Sciatic nerve (tissue), 2 donors: ENCODE results near the gene RTTN. TPM values are rescaled to one million over a fixed set of nuclear protein-coding genes. Genes with fewer than 3 reads are reported as not detected.
A peak's percentile ranks its signal among the peaks of the same experiment; 100 is the strongest.

Experiments
- ATAC-seq: fragments of 200-7000 bp; cut with Tn5 transposase; one replicate; pipeline ENCODE4 v1.9.1; 2020; ENCODE audit warnings: mild to moderate bottlenecking, moderate library complexity
- DNase-seq: peaks from one replicate; pipeline ENCODE4 v3.0.0-alpha.2; 2020; ENCODE audit warnings: low spot score
- intact Hi-C: fragments of 100-400 bp; cut with DNase I; formaldehyde crosslinking; loops from one replicate; pipeline ENCODE4 v1.14.2; 2022
- total RNA-seq: library from RNA; stranded (reverse); fragmentation: NEBNext Ultra II Directional; extraction: Animal tissue kit (Norgen Biotek cat#: 25700); gene quantifications from one replicate; pipeline ENCODE4 v1.2.1, GENCODE V29; 2021
- donor health status: DM: no; HTN: no; CAD: no.
- donor health status: DM: no; HTN: no; CAD: no.

The RTTN gene
- total RNA-seq, 1 donor from 2014 or later, result 25.3 TPM

DNA sequence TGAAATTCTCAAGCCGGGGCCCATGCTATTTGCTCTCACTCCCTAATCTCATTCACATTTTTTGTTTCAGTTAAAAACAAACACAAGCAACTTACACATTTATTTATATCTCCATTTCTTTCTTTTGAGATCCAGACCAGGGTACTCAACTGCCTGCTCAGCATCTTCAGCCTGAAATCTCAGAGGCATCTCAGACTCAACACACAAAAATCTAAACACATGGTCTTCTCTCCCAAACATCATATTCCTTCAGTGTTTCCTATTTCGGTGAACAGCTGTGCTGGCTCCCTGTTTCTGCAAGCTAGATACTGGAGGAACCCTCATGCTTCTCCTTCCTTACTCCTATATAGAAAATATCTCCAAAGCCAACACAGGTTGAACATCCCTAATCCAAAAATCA, 11.3 kb upstream of the RTTN start:
- intact Hi-C loops, result loop anchor here (5.0 kb wide), 1 partner anchor 364 kb away; no protein-coding TSS in a partner anchor
- ATAC-seq (no peak), DNase-seq (no peak)

GRCh38 chr18:70207181-70207580, 1.7 kb upstream of the RTTN start:
- no peak for DNase-seq
- ATAC-seq, result no peak
- intact Hi-C loops, result no loop called here

DNA sequence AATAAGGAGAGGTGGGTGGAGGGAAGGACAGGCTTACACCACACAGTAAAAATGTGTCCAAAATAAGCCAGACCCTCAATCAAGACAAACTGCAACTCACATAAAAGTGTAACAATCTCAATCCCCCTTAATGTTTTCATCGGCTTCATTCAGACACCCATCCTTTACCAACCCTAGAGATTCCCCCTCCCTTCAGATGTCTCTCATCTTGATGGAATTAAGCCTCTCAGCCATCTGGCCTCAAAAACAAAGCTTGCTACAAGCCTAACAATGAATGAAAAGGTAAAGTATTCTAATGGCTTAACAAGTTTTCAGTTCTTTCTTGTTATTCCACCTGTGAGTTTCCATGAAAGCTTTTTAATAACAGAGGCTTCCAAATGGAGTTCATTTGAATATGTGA, 5.2 kb downstream of the RTTN start:
- intact Hi-C loops, result no loop called here
- ATAC-seq (no peak), DNase-seq (no peak)

- ATAC-seq (no peak), DNase-seq (no peak)
- intact Hi-C loops, result loop anchor here (5.0 kb wide), 1 partner anchor 234 kb away; no protein-coding TSS in a partner anchor
Measured at GRCh38 chr18:70197844-70198243, 7.6 kb downstream of the RTTN start.

DNA sequence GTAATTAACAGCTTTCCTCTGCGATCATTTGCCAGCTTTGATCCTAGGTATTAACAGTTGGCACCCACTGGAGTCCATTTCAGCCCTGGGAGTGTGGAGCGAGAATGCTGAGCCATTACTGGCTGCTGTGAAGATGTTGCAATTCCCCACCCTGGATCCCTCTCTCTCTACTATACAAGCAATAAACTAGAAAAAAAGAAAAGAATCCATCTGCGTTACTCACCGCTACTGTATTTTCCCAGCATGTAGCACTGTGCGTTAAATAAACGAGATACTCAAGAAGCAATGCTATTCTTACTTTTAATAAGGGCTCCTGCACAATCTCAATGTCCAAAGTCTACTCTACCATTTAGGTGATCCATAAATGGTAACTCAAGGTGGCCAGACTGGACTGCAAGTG, 8.5 kb downstream of the RTTN start:
- DNase-seq (no peak), ATAC-seq (no peak)
- intact Hi-C loops, result loop anchor here (5.0 kb wide), 1 partner anchor 235 kb away; no protein-coding TSS in a partner anchor

- ATAC-seq (peak; percentile 30), DNase-seq (no peak)
- intact Hi-C loops, result loop anchor here (5.0 kb wide), 1 partner anchor 236 kb away; no protein-coding TSS in a partner anchor
Measured at GRCh38 chr18:70195852-70196434, 9.5 kb downstream of the RTTN start.

- intact Hi-C loops, result loop anchor here (5.0 kb wide), 1 partner anchor 237 kb away; no protein-coding TSS in a partner anchor
Measured at GRCh38 chr18:70195014-70195614, 10.4 kb downstream of the RTTN start.

GRCh38 chr18:70194227-70194890, 11.1 kb downstream of the RTTN start:
- ATAC-seq, result no peak
- no peak for DNase-seq
- intact Hi-C loops, result no loop called here

More at GRCh38 chr18:70195014-70195614, 10.4 kb downstream of the RTTN start:
- ATAC-seq (no peak), DNase-seq (no peak)

DNA sequence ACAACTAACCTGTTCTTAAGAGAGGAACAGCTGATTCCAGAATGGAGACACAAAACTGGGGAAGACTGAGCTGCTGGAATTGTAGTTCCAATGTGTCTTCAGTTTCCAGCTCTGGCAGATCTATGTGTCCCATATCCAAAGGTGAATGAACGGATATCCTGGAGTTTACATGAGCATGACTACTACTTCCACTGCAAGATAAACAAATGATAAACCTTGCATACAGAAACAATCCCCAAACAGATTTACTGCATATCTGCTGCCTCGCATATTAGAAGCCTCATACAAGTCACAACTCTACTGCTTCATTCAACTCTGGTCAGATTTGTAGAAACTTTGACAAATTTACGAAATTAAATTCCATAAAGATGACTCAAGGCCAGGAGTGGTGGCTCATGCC, 15.0 kb downstream of the RTTN start:
- intact Hi-C loops, result no loop called here
- DNase-seq, result no peak
- no peak for ATAC-seq

DNA sequence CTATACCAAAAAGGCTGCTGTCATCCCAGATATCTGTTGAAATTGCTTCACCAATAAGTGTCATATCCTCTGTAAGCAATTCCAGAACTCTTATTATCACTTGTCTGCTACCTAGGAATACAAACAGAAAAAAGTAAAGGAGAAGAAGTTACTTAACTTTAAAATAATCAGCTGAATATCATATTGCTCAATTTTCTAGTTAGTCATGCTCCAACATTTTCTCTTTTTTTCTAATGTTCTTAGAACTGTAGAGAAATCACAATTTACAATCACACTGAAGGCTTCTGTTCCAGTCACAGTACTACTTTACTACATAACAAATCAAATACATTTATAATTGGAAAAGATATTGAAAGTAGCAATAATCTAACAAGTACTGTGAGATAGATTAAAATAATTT, 17.4 kb downstream of the RTTN start:
- no peak for DNase-seq
- intact Hi-C loops, result no loop called here
- ATAC-seq, result no peak

DNA sequence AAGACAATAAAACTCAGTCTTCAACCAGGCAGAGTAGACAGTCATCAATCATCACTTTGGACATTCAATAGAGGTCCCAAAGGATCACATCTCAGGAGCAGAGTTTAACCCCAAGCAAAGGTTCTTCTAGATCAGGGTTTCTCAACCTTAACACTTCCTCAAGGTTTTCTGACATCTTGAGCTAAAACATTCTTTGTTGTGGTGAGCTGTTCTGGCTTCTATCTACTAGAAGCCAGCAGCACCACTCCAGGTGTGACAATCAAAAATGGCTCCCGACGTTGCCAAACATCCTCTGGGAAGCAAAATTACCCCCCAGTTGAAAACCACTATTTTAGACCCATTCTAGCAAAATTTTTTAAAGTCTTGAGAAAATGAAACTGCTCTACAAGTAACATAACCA, 22.0 kb downstream of the RTTN start:
- no peak for ATAC-seq
- DNase-seq, result no peak
- intact Hi-C loops, result no loop called here

DNA sequence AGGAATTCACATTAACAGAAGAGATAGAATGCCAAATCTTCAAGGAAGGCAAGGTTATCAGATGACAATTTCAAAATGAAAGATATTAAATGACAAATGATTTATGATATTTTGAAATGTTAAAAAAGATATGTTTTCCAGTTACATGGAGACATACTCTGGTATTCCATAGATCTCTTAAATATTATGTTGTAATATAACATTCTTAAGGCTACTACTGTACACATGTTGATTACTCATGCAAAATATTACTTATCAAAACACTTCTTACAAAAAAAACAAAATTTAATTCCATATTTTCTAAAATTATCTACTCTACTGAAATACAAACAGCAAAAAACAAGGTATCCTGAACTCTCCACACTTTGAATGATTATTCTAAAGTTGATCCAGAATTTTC, 22.9 kb downstream of the RTTN start:
- DNase-seq (no peak), ATAC-seq (no peak)
- intact Hi-C loops, result no loop called here

DNA sequence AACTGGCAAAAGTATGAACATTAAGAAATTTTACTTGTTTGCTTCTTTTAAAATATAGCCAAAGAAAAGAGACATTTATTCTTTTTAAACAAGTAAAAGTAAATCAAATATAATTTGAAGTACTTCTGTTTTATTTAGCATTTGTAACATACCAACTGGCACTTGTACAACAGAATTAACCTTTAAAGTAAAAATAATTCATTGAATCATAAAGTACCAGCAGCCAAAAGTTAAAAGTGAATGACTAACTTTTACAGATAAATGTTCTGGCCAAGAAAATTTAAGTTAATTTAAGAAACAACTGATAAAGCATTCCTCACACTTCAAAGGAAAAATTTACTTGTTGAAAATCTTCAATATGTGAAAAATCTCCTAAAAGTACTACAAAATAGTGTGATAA, 23.8 kb downstream of the RTTN start:
- ATAC-seq, result no peak
- DNase-seq, result no peak
- intact Hi-C loops, result no loop called here

- no peak for ATAC-seq
- intact Hi-C loops, result no loop called here
- no peak for DNase-seq
Measured at GRCh38 chr18:70181015-70181414, 24.5 kb downstream of the RTTN start.

- intact Hi-C loops, result no loop called here
- ATAC-seq (no peak), DNase-seq (no peak)
Measured at GRCh38 chr18:70176537-70176936, 28.9 kb downstream of the RTTN start.

GRCh38 chr18:70175216-70175615, 30.3 kb downstream of the RTTN start:
- no peak for ATAC-seq
- intact Hi-C loops, result no loop called here
- DNase-seq, result no peak

GRCh38 chr18:70172225-70172624, 33.3 kb downstream of the RTTN start:
- intact Hi-C loops, result no loop called here
- ATAC-seq, result no peak

GRCh38 chr18:70169747-70170146, 35.7 kb downstream of the RTTN start:
- no peak for DNase-seq
- no peak for ATAC-seq
- intact Hi-C loops, result no loop called here

More at GRCh38 chr18:70172225-70172624, 33.3 kb downstream of the RTTN start:
- DNase-seq, result no peak

GRCh38 chr18:70166668-70167067, 38.8 kb downstream of the RTTN start:
- intact Hi-C loops, result no loop called here
- DNase-seq (no peak), ATAC-seq (no peak)

GRCh38 chr18:70165936-70166335, 39.6 kb downstream of the RTTN start:
- no peak for DNase-seq
- intact Hi-C loops, result no loop called here
- no peak for ATAC-seq
